GM12801 (cell line): Measurements from ENCODE around the gene CXCL1.

Source experiments
- TF ChIP-seq, protein P1 (sequence below): IDR thresholded peaks from one replicate; pipeline ENCODE4 v1.5.1; 2011; ENCODE audit warnings: control low read depth; ENCODE audit not compliant: insufficient read length; ENCODE audit errors: extremely low read depth

The CXCL1 gene

DNA sequence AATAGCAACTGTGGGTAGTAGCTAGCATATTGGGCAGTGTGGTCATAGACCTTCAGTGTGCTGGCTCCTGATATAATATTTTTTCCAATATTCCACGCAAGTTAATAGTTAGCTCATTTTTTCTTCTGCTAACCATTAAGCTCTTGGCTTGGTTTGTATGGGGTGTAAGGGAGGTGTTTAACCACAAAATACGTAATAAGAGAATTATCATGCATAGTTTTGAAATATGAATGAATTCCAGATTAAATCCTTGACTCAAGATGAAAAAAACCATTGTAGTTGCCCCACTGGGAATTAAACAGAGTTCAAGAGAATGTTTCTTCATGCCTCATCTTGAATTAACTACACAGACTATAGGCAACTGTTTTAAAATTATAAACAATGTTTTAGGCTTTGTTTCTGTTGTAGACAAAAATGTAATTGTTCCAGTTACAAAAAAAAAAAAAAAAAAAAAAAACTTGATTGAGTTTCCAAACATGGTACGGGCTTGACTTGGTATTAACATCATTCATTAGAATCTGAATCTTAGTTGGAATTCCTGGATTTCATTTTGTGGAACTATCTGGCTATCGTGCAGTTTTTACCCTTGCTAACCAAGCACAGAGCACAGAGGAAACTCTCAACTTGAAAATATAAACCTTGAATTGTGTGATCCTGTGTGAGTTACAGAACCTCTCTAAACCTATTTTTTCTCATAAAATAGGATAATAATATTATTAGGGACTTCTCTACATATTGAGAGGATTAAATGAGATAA is 28.4 kb downstream of the CXCL1 start:
- TF ChIP-seq, protein P1, sequence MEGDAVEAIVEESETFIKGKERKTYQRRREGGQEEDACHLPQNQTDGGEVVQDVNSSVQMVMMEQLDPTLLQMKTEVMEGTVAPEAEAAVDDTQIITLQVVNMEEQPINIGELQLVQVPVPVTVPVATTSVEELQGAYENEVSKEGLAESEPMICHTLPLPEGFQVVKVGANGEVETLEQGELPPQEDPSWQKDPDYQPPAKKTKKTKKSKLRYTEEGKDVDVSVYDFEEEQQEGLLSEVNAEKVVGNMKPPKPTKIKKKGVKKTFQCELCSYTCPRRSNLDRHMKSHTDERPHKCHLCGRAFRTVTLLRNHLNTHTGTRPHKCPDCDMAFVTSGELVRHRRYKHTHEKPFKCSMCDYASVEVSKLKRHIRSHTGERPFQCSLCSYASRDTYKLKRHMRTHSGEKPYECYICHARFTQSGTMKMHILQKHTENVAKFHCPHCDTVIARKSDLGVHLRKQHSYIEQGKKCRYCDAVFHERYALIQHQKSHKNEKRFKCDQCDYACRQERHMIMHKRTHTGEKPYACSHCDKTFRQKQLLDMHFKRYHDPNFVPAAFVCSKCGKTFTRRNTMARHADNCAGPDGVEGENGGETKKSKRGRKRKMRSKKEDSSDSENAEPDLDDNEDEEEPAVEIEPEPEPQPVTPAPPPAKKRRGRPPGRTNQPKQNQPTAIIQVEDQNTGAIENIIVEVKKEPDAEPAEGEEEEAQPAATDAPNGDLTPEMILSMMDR: no peak

DNA sequence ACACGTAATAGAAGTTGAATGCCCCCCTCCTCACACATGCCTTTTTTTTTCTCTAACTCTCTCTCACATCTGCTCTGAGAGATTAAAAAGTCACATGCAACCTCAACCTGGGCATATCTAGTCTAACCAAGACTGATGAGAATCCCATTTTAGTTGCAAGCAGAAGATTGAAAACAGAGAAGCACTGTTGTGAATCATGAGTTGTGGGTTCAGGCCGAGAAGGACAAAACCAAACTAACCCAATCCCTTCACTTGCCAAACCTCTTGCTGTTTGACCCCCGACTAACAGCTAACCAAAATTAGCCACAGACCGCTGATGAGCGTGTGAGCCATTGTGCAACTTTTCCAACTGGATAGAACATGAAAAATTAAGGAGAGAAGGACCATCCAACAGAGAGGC is 31.8 kb downstream of the CXCL1 start:
- TF ChIP-seq, protein P1: no peak

DNA sequence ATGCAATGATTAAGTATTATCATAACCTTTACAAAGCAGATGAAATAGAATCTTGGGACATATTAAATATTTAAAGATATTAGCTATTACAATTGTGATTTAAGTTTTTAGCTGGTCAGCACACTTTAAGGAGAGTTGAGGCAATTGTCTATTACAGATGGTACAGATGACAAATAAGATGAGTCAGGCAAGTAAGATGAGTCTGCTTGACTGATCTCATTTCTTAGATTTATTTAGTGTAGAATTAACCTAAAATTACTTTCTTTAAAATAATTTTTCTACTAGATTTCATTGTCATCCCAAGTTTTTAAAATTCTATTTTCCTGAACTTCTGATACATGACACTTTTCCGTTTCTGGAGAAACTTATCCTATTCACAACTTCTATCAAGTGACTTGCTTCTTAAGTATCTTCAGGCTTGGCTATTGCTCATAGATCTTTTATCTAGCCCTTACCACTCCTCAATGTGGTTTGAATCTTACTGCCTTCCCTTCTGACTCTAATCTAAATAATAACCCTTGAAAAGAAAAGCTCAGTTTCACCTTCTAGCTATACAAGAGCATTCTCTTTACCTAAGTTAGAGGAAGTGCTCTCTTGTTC is 32.9 kb downstream of the CXCL1 start:
- TF ChIP-seq, protein P1: no peak

DNA sequence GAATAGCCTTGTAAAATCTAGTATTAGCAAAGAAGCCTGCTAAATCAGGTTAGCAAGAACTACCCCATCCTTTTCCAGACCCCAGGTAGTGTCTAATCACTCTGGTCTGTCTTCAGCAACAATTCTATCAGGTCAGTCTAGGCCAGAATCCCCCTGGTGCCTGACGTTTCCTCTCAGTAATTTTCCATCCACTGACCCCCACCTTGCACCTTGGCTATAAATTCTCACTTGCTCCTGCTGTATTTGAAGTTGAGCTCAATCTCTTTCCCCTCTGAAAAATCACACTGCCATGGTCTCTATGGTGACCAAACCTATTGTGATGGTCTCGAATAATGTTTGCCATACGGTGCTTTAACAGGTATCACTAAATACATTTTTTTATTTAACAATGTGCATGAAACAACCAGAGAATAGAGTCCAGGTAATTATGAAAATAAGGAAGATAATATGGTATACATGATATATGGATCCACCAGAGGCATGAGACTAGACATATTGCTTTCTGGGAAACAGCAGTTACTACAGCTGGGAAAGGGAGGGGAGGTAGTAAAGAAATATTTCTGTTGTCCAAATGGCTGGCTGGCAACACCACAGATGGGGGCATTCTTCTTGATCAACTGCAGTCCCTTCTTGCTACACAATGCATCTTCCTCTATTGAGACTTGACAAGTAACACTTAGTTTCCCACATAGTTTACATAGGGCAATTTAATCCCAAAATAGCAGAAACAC is 33.8 kb downstream of the CXCL1 start:
- TF ChIP-seq, protein P1: no peak

DNA sequence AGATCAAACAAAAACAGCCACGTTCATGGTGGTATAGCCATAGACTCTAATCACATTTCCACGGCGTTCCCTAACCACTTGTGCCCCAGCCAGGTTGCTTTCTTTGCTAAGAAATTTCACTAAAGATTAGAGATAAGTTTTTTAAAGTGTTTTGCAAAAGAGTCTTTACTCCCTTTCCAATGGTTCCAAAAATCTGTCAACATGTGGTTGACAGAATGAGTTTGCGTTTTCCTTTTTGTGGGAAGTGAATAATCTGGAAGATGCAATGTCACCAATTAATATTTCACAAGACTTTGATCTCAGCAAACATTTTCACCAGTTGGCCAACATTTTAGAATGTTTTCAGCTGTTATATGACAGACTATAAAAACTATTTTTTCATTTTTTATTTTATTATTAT is 35.3 kb downstream of the CXCL1 start:
- TF ChIP-seq, protein P1: no peak

DNA sequence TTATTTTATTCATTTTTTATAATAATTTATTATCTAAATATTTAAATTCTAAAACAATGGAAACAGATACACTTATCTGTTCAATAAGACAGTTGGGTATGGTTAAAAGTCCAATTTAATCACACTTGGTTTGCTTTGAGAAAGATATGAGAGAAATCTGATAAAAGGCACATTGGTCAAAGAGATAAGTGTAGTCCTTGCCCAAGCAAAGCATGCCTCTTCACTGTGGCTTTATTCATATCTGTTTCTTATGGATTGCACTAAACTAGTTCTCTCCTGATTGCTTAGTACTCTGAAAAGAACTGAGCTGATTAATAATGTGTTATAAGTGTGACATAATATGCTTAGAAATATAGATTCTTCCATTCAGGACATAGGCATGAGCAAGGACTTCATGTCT is 39.8 kb downstream of the CXCL1 start:
- TF ChIP-seq, protein P1: no peak

DNA sequence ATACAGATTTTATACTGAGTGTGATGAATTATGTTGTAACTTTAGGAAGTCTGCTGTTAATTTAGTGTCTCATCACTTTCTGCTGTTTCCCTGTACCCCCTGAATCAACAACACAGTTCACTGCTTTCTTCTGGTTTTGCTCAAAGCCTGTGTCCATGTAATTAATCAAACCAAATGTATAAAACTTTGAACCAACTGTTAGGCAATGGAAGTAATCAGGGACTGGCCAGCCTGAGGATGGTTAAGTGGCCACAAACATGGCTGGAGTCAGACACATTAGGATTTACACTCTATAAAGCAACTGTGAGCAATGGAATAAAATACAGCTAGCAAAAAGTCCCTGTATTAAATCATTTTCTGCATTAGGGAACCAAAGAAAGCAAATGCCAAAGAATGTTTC is 42.6 kb downstream of the CXCL1 start:
- TF ChIP-seq, protein P1: no peak
